Endothelial cell of umbilical vein (primary cell): Measurements from ENCODE around the gene CACNA2D3. TPM values are rescaled to one million over a fixed set of nuclear protein-coding genes. Genes with fewer than 3 reads are reported as not detected.

Experiments
- BruUV-seq: library from RNA; stranded (reverse); fragments of 400-500 nt; replicated peaks from 2 replicates; lab custom pipeline; 2021; lab: Mats Ljungman, UMichigan
- CTCF ChIA-PET: fragments of 300-600, 350-600 bp; sonication (Branson Sonifier 250); formaldehyde crosslinking; loops from one replicate; lab custom pipeline; 2021; ENCODE audit warnings: antibody characterized with exemption, inconsistent platforms; lab: Charles Lee
- POLR2A ChIA-PET: fragments of 300-600, 350-600 bp; sonication (Branson Sonifier 250); formaldehyde crosslinking; loops from one replicate; lab custom pipeline; 2021; ENCODE audit warnings: antibody characterized with exemption, inconsistent platforms; lab: Charles Lee
- DNase-seq: peaks from one replicate; pipeline ENCODE4 v3.0.0-alpha.2; 2011; ENCODE audit warnings: low read depth, low spot score
- FAIRE-seq: peaks from 2 replicates; lab custom pipeline; 2011; peaks lifted over from hg19 to GRCh38; lab: Jason Lieb, UNC
- H2AFZ ChIP-seq: 2 replicates; pipeline ENCODE4 v1.6.0; 2012; ENCODE audit warnings: low read depth, low read length, control low read depth, inconsistent platforms
- H3K27ac ChIP-seq: 2 replicates; pipeline ENCODE4 v1.5.1; 2011; ENCODE audit warnings: low read depth, mild to moderate bottlenecking, control low read depth, low read length, moderate library complexity; ENCODE audit not compliant: insufficient read depth
- H3K27me3 ChIP-seq, 2 experiments: 2 replicates each; pipeline versions ENCODE4 v1.6.0 to v1.6.1; 2011; ENCODE audit warnings: low read length in 2 of 2, mixed read lengths in 1 of 2; ENCODE audit not compliant: control insufficient read depth in 2 of 2, insufficient read depth in 2 of 2
- H3K36me3 ChIP-seq, 2 experiments: 2 replicates in 1 of 2; 3 replicates in 1 of 2; pipeline ENCODE4 v1.5.1; 2011; ENCODE audit warnings: low read length in 2 of 2, mild to moderate bottlenecking in 1 of 2, moderate library complexity in 1 of 2; ENCODE audit not compliant: control insufficient read depth in 2 of 2, insufficient read depth in 2 of 2; ENCODE audit errors: extremely low read depth in 1 of 2
- H3K4me1 ChIP-seq: 3 replicates; pipeline ENCODE4 v1.5.1; 2011; ENCODE audit warnings: mild to moderate bottlenecking, low read length; ENCODE audit not compliant: control insufficient read depth, insufficient read depth; ENCODE audit errors: extremely low read depth
- H3K4me2 ChIP-seq: 2 replicates; pipeline ENCODE4 v1.6.1; 2011; ENCODE audit warnings: low read length, control low read depth, mixed read lengths; ENCODE audit not compliant: insufficient read depth
- H3K4me3 ChIP-seq, 3 experiments: fragments of 200-600 bp in 1 of 3; sonication (generic), shearing (Covaris generic) in 1 of 3; replicated peaks in 1 of 3; 2 replicates each; pipeline ENCODE4 v1.5.1; 2011 to 2016; ENCODE audit warnings: control low read depth in 3 of 3, low read length in 3 of 3, mild to moderate bottlenecking in 2 of 3, inconsistent platforms in 1 of 3, low read depth in 1 of 3, moderate library complexity in 1 of 3; ENCODE audit not compliant: insufficient read depth in 1 of 3
- H3K79me2 ChIP-seq: 2 replicates; pipeline ENCODE4 v1.6.0; 2012; ENCODE audit warnings: low read length, inconsistent platforms; ENCODE audit not compliant: control insufficient read depth, insufficient read depth
- H3K9ac ChIP-seq: replicated peaks from 2 replicates; pipeline ENCODE3; 2011; ENCODE audit warnings: low read length, control low read depth; ENCODE audit not compliant: insufficient read depth; ENCODE audit errors: extremely low read depth
- H3K9me1 ChIP-seq: replicated peaks from 3 replicates; pipeline ENCODE4 v1.6.0; 2011; ENCODE audit warnings: mild to moderate bottlenecking, low read length; ENCODE audit not compliant: control insufficient read depth, insufficient read depth; ENCODE audit errors: extremely low read depth
- H3K9me3 ChIP-seq: replicated peaks from 2 replicates; pipeline ENCODE4 v1.5.1; 2012; ENCODE audit warnings: low read length, inconsistent platforms; ENCODE audit not compliant: control insufficient read depth, insufficient read depth
- H4K20me1 ChIP-seq: replicated peaks from 2 replicates; pipeline ENCODE3; 2011; ENCODE audit warnings: mild to moderate bottlenecking, low read length; ENCODE audit not compliant: control insufficient read depth, insufficient read depth; ENCODE audit errors: extremely low read depth
- CTCF ChIP-seq, 2 donors: IDR thresholded peaks; 1 replicate in 1 of 2; 2 replicates in 1 of 2; pipeline ENCODE4 v1.5.1; 2011; ENCODE audit warnings: low read length in 2 of 2, mild to moderate bottlenecking in 2 of 2, moderate library complexity in 2 of 2, control low read depth in 1 of 2, inconsistent platforms in 1 of 2, low read depth in 1 of 2; ENCODE audit not compliant: insufficient read depth in 1 of 2; ENCODE audit errors: extremely low read depth in 1 of 2
- EZH2 ChIP-seq: IDR thresholded peaks from 2 replicates; pipeline ENCODE4 v1.6.1; 2012; ENCODE audit warnings: borderline replicate concordance, low read depth, mild to moderate bottlenecking, moderate library complexity, low read length, inconsistent platforms; ENCODE audit not compliant: severe bottlenecking
- FOS ChIP-seq: IDR thresholded peaks from 2 replicates; pipeline ENCODE4 v1.6.1; 2011; ENCODE audit warnings: mild to moderate bottlenecking, low read length, moderate library complexity, borderline replicate concordance; ENCODE audit not compliant: insufficient read depth
- GATA2 ChIP-seq: IDR thresholded peaks from 2 replicates; pipeline ENCODE4 v1.7.0; 2011; ENCODE audit warnings: low read depth, mild to moderate bottlenecking, moderate library complexity, mixed read lengths, low read length; ENCODE audit not compliant: insufficient read length, insufficient read depth
- JUN ChIP-seq: IDR thresholded peaks from 2 replicates; pipeline ENCODE4 v1.6.1; 2011; ENCODE audit warnings: borderline replicate concordance, low read depth; ENCODE audit not compliant: insufficient read length, insufficient read depth
- MYC ChIP-seq: IDR thresholded peaks from one replicate; pipeline ENCODE4 v1.6.1; 2011; ENCODE audit warnings: mild to moderate bottlenecking, low read depth, low read length
- POLR2A ChIP-seq: IDR thresholded peaks from 2 replicates; pipeline ENCODE4 v1.6.1; 2012; ENCODE audit warnings: low read depth, mild to moderate bottlenecking, control low read depth, low read length
- POLR2AphosphoS5 ChIP-seq: IDR thresholded peaks from 2 replicates; pipeline ENCODE4 v1.6.1; 2012; ENCODE audit warnings: low read depth, mild to moderate bottlenecking, control low read depth, low read length, moderate library complexity; ENCODE audit not compliant: insufficient read depth
- dilution Hi-C: fragments of 300-500 bp; cut with MboI; formaldehyde crosslinking; loops from one replicate; pipeline ENCODE4 v1.15.0; 2019; ENCODE audit warnings: low sequenced_read_pairs; ENCODE audit not compliant: extremely low pct_ligation_motif_present
- intact Hi-C: fragments of 100-400 bp; cut with micrococcal nuclease; formaldehyde crosslinking; loops from one replicate; pipeline ENCODE4 v1.10.0; 2022
- polyA plus RNA-seq, 4 experiments: library from polyadenylated mRNA; depleted of rRNA in 3 of 4; stranded (reverse) in 3 of 4; unstranded in 1 of 4; fragments of >200 nt; gene quantifications; 2 replicates each; pipeline versions ENCODE4 v1.2.1 to v1.2.3, GENCODE V29; 2011 to 2012; ENCODE audit warnings: missing spikeins in 1 of 4
- total RNA-seq: library from RNA; stranded (reverse); gene quantifications from 2 replicates; pipeline ENCODE4 v1.2.3, GENCODE V29; 2021
- TF ChIP-seq, protein P1 (sequence below): IDR thresholded peaks from 2 replicates; pipeline ENCODE4 v1.6.1; 2011; ENCODE audit not compliant: insufficient read depth, insufficient read length

The CACNA2D3 gene
- total and polyA plus RNA-seq, 2 donors (not counting 3 experiments of a cell fraction or from before 2014, with no cell fraction given) = not detected

DNA sequence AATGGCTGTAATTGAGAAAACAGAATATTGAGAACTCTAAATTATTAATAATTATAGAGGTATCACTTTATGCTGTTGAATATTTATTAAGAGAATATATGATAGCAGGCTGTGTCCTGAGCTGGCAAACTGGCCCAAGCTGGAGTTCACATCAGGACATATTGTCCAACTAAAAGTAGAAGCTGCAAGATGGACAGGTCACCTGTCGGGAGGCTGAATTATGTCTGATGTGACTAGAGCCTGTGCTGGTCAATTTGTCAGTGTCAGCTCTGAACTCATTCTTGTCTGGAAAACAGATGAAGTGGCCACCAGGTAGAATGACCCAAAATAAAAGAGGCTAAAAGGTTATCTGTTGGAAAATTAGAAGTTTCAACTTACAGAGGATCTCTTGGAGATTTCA is 413.3 kb downstream of the CACNA2D3 start:
- H3K36me3 ChIP-seq = no peaks in the 10 kb centered on the region
- no peaks in the 10 kb centered on the region for H4K20me1 ChIP-seq
- H3K27ac ChIP-seq = no peak overlapping the region
- no peak overlapping the region for H3K4me2 ChIP-seq
- FAIRE-seq (no peak), DNase-seq (no peak)
- ChIA-PET CTCF (no interaction called here), POLR2A (no interaction called here)
- no peaks in the 10 kb centered on the region for H3K79me2 ChIP-seq
- no TSS peak for BruUV-seq
- H3K9me1 ChIP-seq = no peaks in the 10 kb centered on the region
- dilution Hi-C loops (no loop called here), intact Hi-C loops (no loop called here)
- TF ChIP-seq FOS (no peak), CTCF (IDR thresholded peaks at IDR 0.05; ENCODE audit: extremely low read depth in 1 of 2, insufficient read depth in 1 of 2, low read depth in 1 of 2, low read length in 2 of 2) (no peak), GATA2 (no peak), JUN (no peak)
- TF ChIP-seq, protein P1, sequence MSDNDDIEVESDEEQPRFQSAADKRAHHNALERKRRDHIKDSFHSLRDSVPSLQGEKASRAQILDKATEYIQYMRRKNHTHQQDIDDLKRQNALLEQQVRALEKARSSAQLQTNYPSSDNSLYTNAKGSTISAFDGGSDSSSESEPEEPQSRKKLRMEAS = no peak
- H2AFZ ChIP-seq = no peak overlapping the region
- peaks cover 5% of the 10 kb centered on the region for H3K9me3 ChIP-seq
- H3K4me1 ChIP-seq = no peaks in the 10 kb centered on the region
- H3K4me3 ChIP-seq = no peak overlapping the region
- H3K9ac ChIP-seq = no peak overlapping the region
- no peaks in the 10 kb centered on the region for H3K27me3 ChIP-seq

- ChIA-PET CTCF (no interaction called here), POLR2A (no interaction called here)
- FAIRE-seq (no peak), DNase-seq (no peak)
- Histone ChIP-seq H3K9ac (no peak overlapping the region), H2AFZ (no peak overlapping the region), H3K4me1 (no peaks in the 10 kb centered on the region), H3K4me2 (no peak overlapping the region), H3K27me3 (no peaks in the 10 kb centered on the region), H3K4me3 (no peak overlapping the region), H3K79me2 (no peaks in the 10 kb centered on the region), H3K36me3 (no peaks in the 10 kb centered on the region), H3K9me3 (peaks cover 5% of the 10 kb centered on the region), H3K9me1 (no peaks in the 10 kb centered on the region), H3K27ac (no peak overlapping the region), H4K20me1 (no peaks in the 10 kb centered on the region)
- no TSS peak for BruUV-seq
- intact Hi-C loops = no loop called here
- dilution Hi-C loops = no loop called here
- no peak for TF ChIP-seq EZH2
- no peak for TF ChIP-seq GATA2
- TF ChIP-seq MYC = no peak
- TF ChIP-seq FOS = no peak
- TF ChIP-seq POLR2AphosphoS5 = no peak
- TF ChIP-seq JUN = no peak
- TF ChIP-seq CTCF (IDR thresholded peaks at IDR 0.05; ENCODE audit: extremely low read depth in 1 of 2, insufficient read depth in 1 of 2, low read depth in 1 of 2, low read length in 2 of 2) = no peak
- TF ChIP-seq POLR2A = no peak
- TF ChIP-seq, protein P1 = no peak
These were observed 414.1 kb downstream of the CACNA2D3 start for GRCh38 chr3:54536450-54536849.
